Vagina (tissue), 2 donors: Measurements from ENCODE around the gene FCHSD2. TPM values are rescaled to one million over a fixed set of nuclear protein-coding genes. Genes with fewer than 3 reads are reported as not detected.

Experiments
- DNase-seq, 2 donors: peaks; one replicate each; pipeline ENCODE4 v3.0.0-alpha.2; 2017; ENCODE audit errors: extremely low spot score in 2 of 2
- H3K27ac ChIP-seq: fragments of 200-600 bp; sonication (generic); one replicate; pipeline ENCODE4 v1.5.1; 2019
- H3K27me3 ChIP-seq: fragments of 200-600 bp; sonication (generic); one replicate; pipeline ENCODE4 v1.5.1; 2019
- H3K36me3 ChIP-seq, 2 donors: fragments of 200-600 bp; sonication (generic); one replicate each; pipeline ENCODE4 v1.5.1; 2017 to 2019
- H3K4me1 ChIP-seq: fragments of 200-600 bp; sonication (generic); one replicate; pipeline ENCODE4 v1.5.1; 2019
- H3K4me3 ChIP-seq, 2 donors: fragments of 200-600 bp; sonication (generic); 1 replicate in 1 of 2; 2 replicates in 1 of 2; pipeline ENCODE4 v1.5.1; 2016 to 2019
- H3K9me3 ChIP-seq: fragments of 200-600 bp; sonication (generic); one replicate; pipeline ENCODE4 v1.5.1; 2019
- POLR2A ChIP-seq, 2 donors: fragments of 450-650 bp; IDR thresholded peaks; one replicate each; pipeline ENCODE4 v1.6.1; 2017; ENCODE audit warnings: antibody characterized with exemption in 2 of 2, mild to moderate bottlenecking in 2 of 2, moderate library complexity in 2 of 2
- POLR2AphosphoS5 ChIP-seq, 2 donors: sonication (generic); formaldehyde crosslinking; IDR thresholded peaks; one replicate each; pipeline ENCODE4 v1.9.0; 2017; ENCODE audit warnings: antibody characterized with exemption in 2 of 2, mild to moderate bottlenecking in 2 of 2, low read depth in 1 of 2; ENCODE audit not compliant: insufficient read depth in 1 of 2
- intact Hi-C: fragments of 100-400 bp; cut with DNase I; formaldehyde crosslinking; loops from one replicate; pipeline ENCODE4 v1.15.1; 2023
- total RNA-seq: library from RNA; depleted of rRNA; stranded (reverse); fragments of >200 nt; gene quantifications from one replicate; pipeline ENCODE4 v1.2.3, GENCODE V29; 2016
- TF ChIP-seq, protein P1 (sequence below), 3 experiments: fragments of 450-650 bp in 2 of 3; fragments of 200-600 bp in 1 of 3; sonication (generic) in 1 of 3; IDR thresholded peaks; one replicate each; pipeline ENCODE4 v1.5.1; 2017 to 2019; ENCODE audit warnings: antibody characterized with exemption in 3 of 3, mild to moderate bottlenecking in 2 of 3, moderate library complexity in 2 of 3

The FCHSD2 gene
- total RNA-seq, 1 donor from 2014 or later: 15.7 TPM

DNA sequence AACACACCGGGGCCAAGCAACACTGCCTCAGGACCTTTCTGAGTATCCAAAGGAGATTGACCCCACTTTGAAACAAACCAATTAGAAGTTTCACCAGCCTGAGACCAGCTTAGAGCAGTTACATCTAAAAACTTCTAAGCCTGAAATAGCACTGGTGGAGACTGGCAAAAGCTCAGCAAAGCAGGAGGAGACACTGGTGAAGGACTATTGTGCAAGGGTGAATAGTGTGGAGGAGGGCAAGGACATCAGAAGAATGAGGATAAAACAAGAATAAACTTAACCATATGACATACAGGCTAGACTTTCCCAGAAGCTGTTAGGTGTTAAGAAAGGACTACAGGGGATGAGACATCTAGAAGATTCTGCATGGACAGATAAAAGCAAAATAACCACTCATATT, 152.4 kb downstream of the FCHSD2 start:
- Histone ChIP-seq H3K4me3 (no peak overlapping the region), H3K27ac (no peak overlapping the region), H3K4me1 (no peaks in the 10 kb centered on the region), H3K27me3 (no peaks in the 10 kb centered on the region), H3K9me3 (no peaks in the 10 kb centered on the region), H3K36me3 (no peaks in the 10 kb centered on the region)
- no peak for TF ChIP-seq POLR2AphosphoS5 (IDR thresholded peaks at IDR 0.05; ENCODE audit: insufficient read depth in 1 of 2, low read depth in 1 of 2)
- TF ChIP-seq, protein P1, sequence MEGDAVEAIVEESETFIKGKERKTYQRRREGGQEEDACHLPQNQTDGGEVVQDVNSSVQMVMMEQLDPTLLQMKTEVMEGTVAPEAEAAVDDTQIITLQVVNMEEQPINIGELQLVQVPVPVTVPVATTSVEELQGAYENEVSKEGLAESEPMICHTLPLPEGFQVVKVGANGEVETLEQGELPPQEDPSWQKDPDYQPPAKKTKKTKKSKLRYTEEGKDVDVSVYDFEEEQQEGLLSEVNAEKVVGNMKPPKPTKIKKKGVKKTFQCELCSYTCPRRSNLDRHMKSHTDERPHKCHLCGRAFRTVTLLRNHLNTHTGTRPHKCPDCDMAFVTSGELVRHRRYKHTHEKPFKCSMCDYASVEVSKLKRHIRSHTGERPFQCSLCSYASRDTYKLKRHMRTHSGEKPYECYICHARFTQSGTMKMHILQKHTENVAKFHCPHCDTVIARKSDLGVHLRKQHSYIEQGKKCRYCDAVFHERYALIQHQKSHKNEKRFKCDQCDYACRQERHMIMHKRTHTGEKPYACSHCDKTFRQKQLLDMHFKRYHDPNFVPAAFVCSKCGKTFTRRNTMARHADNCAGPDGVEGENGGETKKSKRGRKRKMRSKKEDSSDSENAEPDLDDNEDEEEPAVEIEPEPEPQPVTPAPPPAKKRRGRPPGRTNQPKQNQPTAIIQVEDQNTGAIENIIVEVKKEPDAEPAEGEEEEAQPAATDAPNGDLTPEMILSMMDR (IDR thresholded peaks at IDR 0.05): no peak
- TF ChIP-seq POLR2A (IDR thresholded peaks at IDR 0.05): no peak
- no peak for DNase-seq
- intact Hi-C loops: no loop called here

DNA sequence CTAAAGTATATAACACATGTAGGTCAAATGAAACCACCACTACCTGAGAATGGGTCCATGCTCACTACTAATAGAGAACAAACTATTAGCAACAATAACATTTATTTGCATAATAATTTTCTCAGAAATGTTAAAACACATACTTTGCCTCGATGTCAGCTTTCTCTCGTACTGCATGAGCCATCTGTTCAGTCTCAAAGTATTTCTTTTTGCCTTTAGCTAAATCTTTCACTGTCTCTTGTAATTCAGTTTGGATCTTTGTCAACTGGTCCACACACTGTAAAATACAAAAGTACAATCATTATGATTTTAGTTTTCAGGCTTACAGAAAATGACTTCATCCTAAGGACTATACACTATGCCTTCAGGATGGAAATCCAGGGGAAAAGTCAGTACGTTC, 153.3 kb downstream of the FCHSD2 start:
- no peak overlapping the region for H3K27ac ChIP-seq
- no peaks in the 10 kb centered on the region for H3K27me3 ChIP-seq
- TF ChIP-seq, protein P1 (IDR thresholded peaks at IDR 0.05): no peak
- TF ChIP-seq POLR2A (IDR thresholded peaks at IDR 0.05): no peak
- TF ChIP-seq POLR2AphosphoS5 (IDR thresholded peaks at IDR 0.05; ENCODE audit: insufficient read depth in 1 of 2, low read depth in 1 of 2): no peak
- no peaks in the 10 kb centered on the region for H3K9me3 ChIP-seq
- no peak for DNase-seq
- no peak overlapping the region for H3K4me3 ChIP-seq
- no peaks in the 10 kb centered on the region for H3K4me1 ChIP-seq
- no peaks in the 10 kb centered on the region for H3K36me3 ChIP-seq
- intact Hi-C loops: no loop called here

DNA sequence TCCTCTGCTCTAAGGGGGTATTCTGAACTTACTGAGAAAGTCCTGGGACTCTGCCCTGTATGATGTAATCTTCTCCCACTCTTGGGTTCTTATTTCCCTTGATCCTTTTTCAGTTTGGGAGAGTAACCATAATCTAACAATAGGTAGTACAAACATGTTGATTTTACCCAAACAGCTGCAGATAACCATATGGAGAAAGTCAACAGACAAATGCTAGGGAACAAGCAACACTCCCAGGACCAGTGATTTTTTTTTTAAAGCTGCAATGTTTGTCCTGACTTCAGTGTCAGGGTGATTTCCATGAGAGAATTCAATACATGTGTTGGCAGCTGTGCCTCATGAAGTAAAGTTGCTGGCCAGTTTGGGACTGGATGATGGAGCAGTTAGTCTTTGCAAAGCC, 156.5 kb downstream of the FCHSD2 start:
- no peak for TF ChIP-seq POLR2AphosphoS5 (IDR thresholded peaks at IDR 0.05; ENCODE audit: insufficient read depth in 1 of 2, low read depth in 1 of 2)
- TF ChIP-seq POLR2A (IDR thresholded peaks at IDR 0.05): no peak
- TF ChIP-seq, protein P1 (IDR thresholded peaks at IDR 0.05): no peak
- H3K27me3 ChIP-seq: no peaks in the 10 kb centered on the region
- no peak overlapping the region for H3K4me3 ChIP-seq
- intact Hi-C loops: no loop called here
- DNase-seq: no peak
- no peaks in the 10 kb centered on the region for H3K4me1 ChIP-seq
- H3K36me3 ChIP-seq: no peaks in the 10 kb centered on the region
- H3K27ac ChIP-seq: no peak overlapping the region
- H3K9me3 ChIP-seq: no peaks in the 10 kb centered on the region

DNA sequence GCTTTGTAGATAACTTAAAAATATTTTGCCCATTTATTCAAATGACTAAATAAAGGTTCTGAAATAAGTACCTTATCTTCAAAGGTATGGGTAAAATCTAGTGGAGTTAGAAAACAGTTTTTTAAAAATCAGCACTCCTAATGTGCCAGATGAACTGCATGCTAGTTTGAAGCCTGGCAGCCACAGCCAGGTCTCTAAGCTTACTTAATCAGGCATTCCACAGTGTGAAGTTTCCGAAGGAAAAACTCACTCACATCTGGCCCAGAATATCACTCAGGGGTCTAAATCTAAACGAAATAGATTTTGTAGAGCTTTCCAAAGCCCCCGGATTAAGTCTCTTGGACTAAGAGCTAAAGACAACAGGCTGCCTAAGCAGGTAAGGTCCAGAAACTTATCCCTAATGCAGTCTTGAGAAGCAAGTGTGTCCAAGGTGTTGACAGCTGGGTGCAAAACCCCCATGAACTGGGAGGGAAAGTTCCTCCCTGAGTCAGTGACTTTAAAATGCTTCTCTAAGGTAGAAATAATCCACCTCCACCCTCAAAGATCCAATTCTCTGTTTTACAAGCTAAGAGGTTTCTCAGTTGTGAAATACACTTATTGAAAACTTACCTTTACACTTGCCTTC, 157.6 kb downstream of the FCHSD2 start:
- peaks cover 0 to under 1% of the 10 kb centered on the region in 2 donors for H3K36me3 ChIP-seq
- no peaks in the 10 kb centered on the region for H3K27me3 ChIP-seq
- H3K27ac ChIP-seq: no peak overlapping the region
- H3K4me3 ChIP-seq: no peak overlapping the region
- intact Hi-C loops: no loop called here
- no peaks in the 10 kb centered on the region for H3K9me3 ChIP-seq
- TF ChIP-seq POLR2A (IDR thresholded peaks at IDR 0.05) (no peak), POLR2AphosphoS5 (IDR thresholded peaks at IDR 0.05; ENCODE audit: insufficient read depth in 1 of 2, low read depth in 1 of 2) (no peak)
- TF ChIP-seq, protein P1 (IDR thresholded peaks at IDR 0.05): no peak
- no peaks in the 10 kb centered on the region for H3K4me1 ChIP-seq
- DNase-seq: no peak

DNA sequence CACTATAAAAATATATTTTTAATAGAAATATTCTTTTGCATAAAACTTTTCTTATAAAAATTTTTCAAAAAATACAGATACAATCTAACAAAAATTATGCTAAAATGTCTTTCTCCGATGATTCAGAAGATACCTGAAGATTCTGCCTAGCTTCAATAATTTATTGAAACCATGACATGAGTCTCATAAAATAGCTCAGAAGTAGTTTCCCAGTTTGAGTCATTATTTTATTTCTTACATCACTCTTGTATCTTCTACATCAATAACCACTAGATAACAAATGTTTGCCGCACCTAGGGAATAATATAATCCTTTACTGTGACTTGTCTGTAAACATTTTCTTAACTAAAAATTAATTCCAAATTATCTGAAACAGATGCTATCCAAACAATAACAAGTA, 158.6 kb downstream of the FCHSD2 start:
- H3K4me3 ChIP-seq: no peak overlapping the region
- no peak for TF ChIP-seq POLR2A (IDR thresholded peaks at IDR 0.05)
- no peak for TF ChIP-seq POLR2AphosphoS5 (IDR thresholded peaks at IDR 0.05; ENCODE audit: insufficient read depth in 1 of 2, low read depth in 1 of 2)
- TF ChIP-seq, protein P1 (IDR thresholded peaks at IDR 0.05): no peak
- H3K27me3 ChIP-seq: no peaks in the 10 kb centered on the region
- no peak overlapping the region for H3K27ac ChIP-seq
- peaks cover 0 to 4% of the 10 kb centered on the region in 2 donors for H3K36me3 ChIP-seq
- no peak for DNase-seq
- H3K9me3 ChIP-seq: no peaks in the 10 kb centered on the region
- intact Hi-C loops: no loop called here
- no peaks in the 10 kb centered on the region for H3K4me1 ChIP-seq
